Measurements from ENCODE around the gene MTHFD2L.
A peak's percentile ranks its signal among the peaks of the same experiment; 100 is the strongest.

The MTHFD2L gene

GRCh38 chr4:74158466-74159142 lies 686 bp downstream of the MTHFD2L start:
- peak overlapping the region; percentile 81 for H3K4me3 ChIP-seq (ENCODE audit: low read length)
- no peak for TF ChIP-seq CTCF (IDR thresholded peaks at IDR 0.05; ENCODE audit: insufficient read depth, low read depth, low read length, missing control alignments)
- peak; percentile 18 for DNase-seq (ENCODE audit: low read depth)

- peak; percentile 68 for DNase-seq (ENCODE audit: low read depth)
- peak overlapping the region; percentile 81 for H3K4me3 ChIP-seq (ENCODE audit: low read length)
- no peak for TF ChIP-seq CTCF (IDR thresholded peaks at IDR 0.05; ENCODE audit: insufficient read depth, low read depth, low read length, missing control alignments)
These were observed 1.3 kb downstream of the MTHFD2L start for GRCh38 chr4:74159143-74159709.

- H3K4me3 ChIP-seq (ENCODE audit: low read length), result no peak overlapping the region
- no peak for DNase-seq (ENCODE audit: low read depth)
- no peak for TF ChIP-seq CTCF (IDR thresholded peaks at IDR 0.05; ENCODE audit: insufficient read depth, low read depth, low read length, missing control alignments)
These were observed 3.9 kb downstream of the MTHFD2L start for GRCh38 chr4:74161666-74162450.

GRCh38 chr4:74166135-74166534 lies 8.2 kb downstream of the MTHFD2L start:
- no peak overlapping the region for H3K4me3 ChIP-seq (ENCODE audit: low read length)
- DNase-seq (ENCODE audit: low read depth), result no peak
- no peak for TF ChIP-seq CTCF (IDR thresholded peaks at IDR 0.05; ENCODE audit: insufficient read depth, low read depth, low read length, missing control alignments)

GRCh38 chr4:74166818-74167217 lies 8.9 kb downstream of the MTHFD2L start:
- no peak for DNase-seq (ENCODE audit: low read depth)
- no peak overlapping the region for H3K4me3 ChIP-seq (ENCODE audit: low read length)
- no peak for TF ChIP-seq CTCF (IDR thresholded peaks at IDR 0.05; ENCODE audit: insufficient read depth, low read depth, low read length, missing control alignments)

GRCh38 chr4:74167585-74167984 lies 9.7 kb downstream of the MTHFD2L start:
- TF ChIP-seq CTCF (IDR thresholded peaks at IDR 0.05; ENCODE audit: insufficient read depth, low read depth, low read length, missing control alignments), result no peak
- no peak overlapping the region for H3K4me3 ChIP-seq (ENCODE audit: low read length)
- DNase-seq (ENCODE audit: low read depth), result no peak
